GM19468 (cell line): ENCODE data around the gene VPS8.
"Not testable (repeated sequence)": the region's sequence is repeated elsewhere in the genome, so short reads cannot be mapped to it uniquely, and the experiment has no call there.

ENCODE experiments used
- ATAC-seq: cut with Tn5 transposase; IDR thresholded peaks from one replicate; pipeline ENCODE4 v1.9.1; 2021; ENCODE audit warnings: mild to moderate bottlenecking, moderate library complexity, moderate number of reproducible peaks; ENCODE audit not compliant: unreplicated experiment; ENCODE audit errors: extremely low read depth

VPS8 gene

GRCh38 chr3:184908859-184909258 lies 96.9 kb downstream of the VPS8 start:
- no peak for ATAC-seq

GRCh38 chr3:184910664-184911063 lies 98.7 kb downstream of the VPS8 start:
- ATAC-seq = no peak

GRCh38 chr3:184911570-184911969 lies 99.6 kb downstream of the VPS8 start:
- ATAC-seq = no peak

- no peak for ATAC-seq
These were observed 100.2 kb downstream of the VPS8 start for GRCh38 chr3:184912163-184912562.

- no peak for ATAC-seq
These were observed 102.7 kb downstream of the VPS8 start for GRCh38 chr3:184914628-184915027.

- no peak for ATAC-seq
These were observed 106.8 kb downstream of the VPS8 start for GRCh38 chr3:184918750-184919149.

GRCh38 chr3:184919651-184920050 lies 107.7 kb downstream of the VPS8 start:
- ATAC-seq = no peak

GRCh38 chr3:184924547-184924946 lies 112.6 kb downstream of the VPS8 start:
- ATAC-seq = no peak

GRCh38 chr3:184927796-184928315 lies 115.9 kb downstream of the VPS8 start:
- ATAC-seq = no peak

- no peak for ATAC-seq
These were observed 120.8 kb downstream of the VPS8 start for GRCh38 chr3:184932777-184933176.

GRCh38 chr3:184937611-184938010 lies 125.6 kb downstream of the VPS8 start:
- ATAC-seq = no peak

GRCh38 chr3:184941408-184941807 lies 129.4 kb downstream of the VPS8 start:
- no peak for ATAC-seq

GRCh38 chr3:184942735-184943134 lies 130.8 kb downstream of the VPS8 start:
- no peak for ATAC-seq

GRCh38 chr3:184944241-184944640 lies 132.3 kb downstream of the VPS8 start:
- no peak for ATAC-seq

- ATAC-seq = no peak
These were observed 134.1 kb downstream of the VPS8 start for GRCh38 chr3:184945886-184946625.

GRCh38 chr3:184946917-184947316 lies 135.0 kb downstream of the VPS8 start:
- ATAC-seq = no peak

- no peak for ATAC-seq
These were observed 137.4 kb downstream of the VPS8 start for GRCh38 chr3:184949251-184949965.

GRCh38 chr3:184950816-184951215 lies 138.8 kb downstream of the VPS8 start:
- ATAC-seq = not testable (repeated sequence)

- no peak for ATAC-seq
These were observed 140.7 kb downstream of the VPS8 start for GRCh38 chr3:184952671-184953070.

- ATAC-seq = no peak
These were observed 141.4 kb downstream of the VPS8 start for GRCh38 chr3:184953401-184953800.

GRCh38 chr3:184954251-184954650 lies 142.3 kb downstream of the VPS8 start:
- ATAC-seq = no peak
